HepG2 (cell line): ENCODE results near the gene CFAP119. TPM values are rescaled to one million over a fixed set of nuclear protein-coding genes. Genes with fewer than 3 reads are reported as not detected.
A peak's percentile ranks its signal among the peaks of the same experiment; 100 is the strongest.

ENCODE experiments used
- ATAC-seq: fragments of 200-7000 bp; cut with Tn5 transposase; 3 replicates; pipeline ENCODE4 v1.9.1; 2020; ENCODE audit warnings: mild to moderate bottlenecking, moderate library complexity
- BruUV-seq: library from RNA; stranded (reverse); fragments of 400-500 nt; replicated peaks from 2 replicates; lab custom pipeline; 2021; lab: Mats Ljungman, UMichigan
- CTCF ChIA-PET: fragments of 300-600 bp; formaldehyde crosslinking; extraction: SDS; loops from one replicate; lab custom pipeline; 2021; ENCODE audit warnings: low total read pairs, inconsistent platforms, low intra/inter-chr PET ratio; lab: Yijun Ruan, JAX
- POLR2A ChIA-PET: fragments of 350-600 bp; sonication (Branson Sonifier 250); formaldehyde crosslinking; loops from one replicate; lab custom pipeline; 2020; ENCODE audit warnings: antibody characterized with exemption, inconsistent platforms; lab: Yijun Ruan, JAX
- DNase-seq: peaks from one replicate; pipeline ENCODE4 v3.0.0-alpha.2; 2015; ENCODE audit warnings: low spot score
- FAIRE-seq: peaks from 3 replicates; lab custom pipeline; 2011; peaks lifted over from hg19 to GRCh38; lab: Jason Lieb, UNC
- H2AFZ ChIP-seq: one replicate; pipeline ENCODE4 v1.6.1; 2011; ENCODE audit warnings: low read length, inconsistent platforms
- H3K27ac ChIP-seq: fragments of 300-600 bp; 3 replicates; pipeline ENCODE4 v1.8.0; 2011; ENCODE audit warnings: mixed run types, mild to moderate bottlenecking, mixed read lengths, low read length, inconsistent platforms; ENCODE audit not compliant: insufficient read depth; ENCODE audit errors: extremely low read length
- H3K27me3 ChIP-seq, 2 experiments: fragments of 200-600 bp in 1 of 2; 2 replicates in 1 of 2; 3 replicates in 1 of 2; pipeline versions ENCODE4 v1.6.0 to v1.8.0; 2011; ENCODE audit warnings: low read length in 2 of 2, mild to moderate bottlenecking in 2 of 2, moderate library complexity in 2 of 2, inconsistent platforms in 1 of 2; ENCODE audit not compliant: insufficient read depth in 2 of 2, control insufficient read depth in 1 of 2
- H3K36me3 ChIP-seq, 2 experiments: fragments of 200-600 bp in 1 of 2; replicated peaks in 1 of 2; 2 replicates in 1 of 2; 3 replicates in 1 of 2; pipeline versions ENCODE4 v1.5.1 to v1.8.0; 2011; ENCODE audit warnings: low read length in 2 of 2, inconsistent platforms in 1 of 2; ENCODE audit not compliant: insufficient read depth in 2 of 2, control insufficient read depth in 1 of 2
- H3K4me1 ChIP-seq: 2 replicates; pipeline ENCODE4 v1.5.1; 2012; ENCODE audit warnings: low read length, inconsistent platforms; ENCODE audit not compliant: insufficient read depth
- H3K4me2 ChIP-seq: 2 replicates; pipeline ENCODE4 v1.6.0; 2011; ENCODE audit warnings: low read depth, low read length, inconsistent platforms
- H3K4me3 ChIP-seq, 3 experiments: fragments of 200-600 bp in 1 of 3; sonication (generic), shearing (Covaris generic) in 1 of 3; replicated peaks in 1 of 3; 2 replicates each; pipeline ENCODE4 v1.5.1; 2011 to 2016; ENCODE audit warnings: low read length in 3 of 3, inconsistent platforms in 2 of 3, low read depth in 2 of 3, mild to moderate bottlenecking in 2 of 3, control low read depth in 1 of 3, mixed read lengths in 1 of 3; ENCODE audit not compliant: insufficient read depth in 1 of 3
- H3K79me2 ChIP-seq: one replicate; pipeline ENCODE4 v1.6.1; 2011; ENCODE audit warnings: low read length, inconsistent platforms; ENCODE audit not compliant: insufficient read depth
- H3K9ac ChIP-seq: 2 replicates; pipeline ENCODE4 v1.6.0; 2011; ENCODE audit warnings: mild to moderate bottlenecking, low read depth, low read length, inconsistent platforms; ENCODE audit not compliant: insufficient read depth
- H3K9me3 ChIP-seq: 2 replicates; pipeline ENCODE4 v1.5.1; 2012; ENCODE audit warnings: mild to moderate bottlenecking, low read length
- H4K20me1 ChIP-seq: 2 replicates; pipeline ENCODE4 v1.6.0; 2011; ENCODE audit warnings: inconsistent platforms, mild to moderate bottlenecking, low read length, moderate library complexity; ENCODE audit not compliant: insufficient read depth
- AHR ChIP-seq: IDR thresholded peaks from 2 replicates; pipeline ENCODE4 v1.6.1; 2018; ENCODE audit warnings: missing genetic modification reagents, missing compliant biosample characterization
- CENPT ChIP-seq: sonication (generic); formaldehyde crosslinking; IDR thresholded peaks from 2 replicates; pipeline ENCODE4 v1.8.0; 2022; ENCODE audit warnings: low read depth, mild to moderate bottlenecking, moderate library complexity, missing genetic modification reagents
- CENPX ChIP-seq: sonication (generic); formaldehyde crosslinking; IDR thresholded peaks from 2 replicates; pipeline ENCODE4 v1.9.0; 2021; ENCODE audit warnings: mild to moderate bottlenecking, missing genetic modification reagents, moderate library complexity
- EP300 ChIP-seq, 3 experiments: sonication (generic) in 1 of 3; formaldehyde crosslinking in 1 of 3; IDR thresholded peaks; 2 replicates each; pipeline versions ENCODE4 v1.5.1 to v1.6.1; 2011 to 2020; ENCODE audit warnings: low read depth in 2 of 3, low read length in 2 of 3, borderline replicate concordance in 1 of 3, improper control_type of control experiment in 1 of 3, mild to moderate bottlenecking in 1 of 3, missing genetic modification reagents in 1 of 3, moderate library complexity in 1 of 3
- ESRRA ChIP-seq: sonication (generic); formaldehyde crosslinking; IDR thresholded peaks from 2 replicates; pipeline ENCODE4 v1.5.1; 2020; ENCODE audit warnings: mild to moderate bottlenecking, low read depth, missing genetic modification reagents
- GFI1 ChIP-seq: sonication (generic); formaldehyde crosslinking; IDR thresholded peaks from 2 replicates; pipeline ENCODE4 v1.5.0; 2020; ENCODE audit warnings: missing genetic modification reagents, mild to moderate bottlenecking, borderline replicate concordance
- HMG20A ChIP-seq: IDR thresholded peaks from 2 replicates; pipeline ENCODE4 v1.6.1; 2016; ENCODE audit warnings: borderline replicate concordance
- KLF15 ChIP-seq: sonication (generic); formaldehyde crosslinking; IDR thresholded peaks from 2 replicates; pipeline ENCODE4 v1.8.1; 2023; ENCODE audit warnings: borderline replicate concordance, mild to moderate bottlenecking, inconsistent platforms, missing genetic modification reagents, mixed read lengths
- MED1 ChIP-seq: sonication (generic); formaldehyde crosslinking; IDR thresholded peaks from 2 replicates; pipeline ENCODE4 v1.4.0; 2020; ENCODE audit warnings: missing genetic modification reagents
- PHF20 ChIP-seq: sonication (generic); formaldehyde crosslinking; IDR thresholded peaks from 2 replicates; pipeline ENCODE4 v1.5.0; 2020; ENCODE audit warnings: mild to moderate bottlenecking, missing genetic modification reagents
- RBFOX2 ChIP-seq: fragments of 200-400 bp; formaldehyde crosslinking; IDR thresholded peaks from 2 replicates; pipeline ENCODE4 v1.6.1; 2017; ENCODE audit warnings: low read depth, mild to moderate bottlenecking, low read length
- RFX3 ChIP-seq: IDR thresholded peaks from 2 replicates; pipeline ENCODE4 v1.6.1; 2016; ENCODE audit warnings: missing biosample characterization, missing genetic modification reagents
- ZNF44 ChIP-seq: sonication (generic); formaldehyde crosslinking; IDR thresholded peaks from 2 replicates; pipeline ENCODE4 v1.5.1; 2020; ENCODE audit warnings: mild to moderate bottlenecking, missing genetic modification reagents
- ZNF496 ChIP-seq: sonication (generic); formaldehyde crosslinking; IDR thresholded peaks from 2 replicates; pipeline ENCODE4 v1.8.1; 2023; ENCODE audit warnings: mild to moderate bottlenecking, moderate library complexity, missing genetic modification reagents; ENCODE audit not compliant: insufficient replicate concordance
- ZNF839 ChIP-seq: sonication (generic); formaldehyde crosslinking; IDR thresholded peaks from 2 replicates; pipeline ENCODE4 v1.4.0; 2020; ENCODE audit warnings: missing genetic modification reagents, mild to moderate bottlenecking, borderline replicate concordance
- ZSCAN22 ChIP-seq: sonication (generic); formaldehyde crosslinking; IDR thresholded peaks from 2 replicates; pipeline ENCODE4 v1.4.0; 2020; ENCODE audit warnings: mild to moderate bottlenecking, missing genetic modification reagents
- WGBS: methylation state at CpG from one replicate; pipeline ENCODE4 v1.1.6; 2017; ENCODE audit warnings: low lambda C conversion rate; 5-methylcytosine and 5-hydroxymethylcytosine counted together
- in situ Hi-C: cut with HindIII; loops from 2 replicates; pipeline ENCODE4 v1.10.0; 2017; ENCODE audit warnings: low pct_unique_long_range_greater_than_20kb; ENCODE audit not compliant: extremely low pct_ligation_motif_present
- intact Hi-C: fragments of 100-400 bp; cut with micrococcal nuclease; formaldehyde crosslinking; loops from one replicate; pipeline ENCODE4 v1.10.0; 2022; ENCODE audit not compliant: unreplicated experiment
- polyA plus RNA-seq, 8 experiments: library from polyadenylated mRNA; depleted of rRNA in 3 of 8; stranded (reverse) in 7 of 8; unstranded in 1 of 8; fragments of >200 nt; fragmentation: Illumina TruSeq in 4 of 8; extraction: Trizol in 4 of 8; gene quantifications; 2 replicates each; pipeline versions ENCODE4 v1.2.1 to v1.2.3, GENCODE V29; 2011 to 2016; ENCODE audit warnings: low read depth in 4 of 8, missing spikeins in 1 of 8, mixed read lengths in 1 of 8; ENCODE audit not compliant: insufficient read depth in 1 of 8
- total RNA-seq, 5 experiments: library from RNA; depleted of rRNA; stranded (reverse); fragments of >200 nt; fragmentation: Illumina TruSeq; extraction: Trizol; gene quantifications; 2 replicates each; pipeline ENCODE4 v1.2.3, GENCODE V29; 2016; ENCODE audit warnings: low read depth in 1 of 5
- TF ChIP-seq, protein P1 (sequence below): sonication (generic); formaldehyde crosslinking; IDR thresholded peaks from 2 replicates; pipeline ENCODE4 v1.5.1; 2020; ENCODE audit warnings: mild to moderate bottlenecking, moderate library complexity, missing genetic modification reagents
- TF ChIP-seq, protein P2 (sequence below), 2 experiments: sonication (generic) in 1 of 2; formaldehyde crosslinking in 1 of 2; IDR thresholded peaks; 2 replicates each; pipeline versions ENCODE4 v1.5.1 to v1.6.1; 2011 to 2020; ENCODE audit warnings: borderline replicate concordance in 1 of 2, low read depth in 1 of 2, low read length in 1 of 2, mild to moderate bottlenecking in 1 of 2, missing genetic modification reagents in 1 of 2, moderate library complexity in 1 of 2

CFAP119 gene
- total and polyA plus RNA-seq, 2 of the 13 experiments (the other 11 are each of a cell fraction or from before 2014, with no cell fraction given) = 6.4 TPM

DNA sequence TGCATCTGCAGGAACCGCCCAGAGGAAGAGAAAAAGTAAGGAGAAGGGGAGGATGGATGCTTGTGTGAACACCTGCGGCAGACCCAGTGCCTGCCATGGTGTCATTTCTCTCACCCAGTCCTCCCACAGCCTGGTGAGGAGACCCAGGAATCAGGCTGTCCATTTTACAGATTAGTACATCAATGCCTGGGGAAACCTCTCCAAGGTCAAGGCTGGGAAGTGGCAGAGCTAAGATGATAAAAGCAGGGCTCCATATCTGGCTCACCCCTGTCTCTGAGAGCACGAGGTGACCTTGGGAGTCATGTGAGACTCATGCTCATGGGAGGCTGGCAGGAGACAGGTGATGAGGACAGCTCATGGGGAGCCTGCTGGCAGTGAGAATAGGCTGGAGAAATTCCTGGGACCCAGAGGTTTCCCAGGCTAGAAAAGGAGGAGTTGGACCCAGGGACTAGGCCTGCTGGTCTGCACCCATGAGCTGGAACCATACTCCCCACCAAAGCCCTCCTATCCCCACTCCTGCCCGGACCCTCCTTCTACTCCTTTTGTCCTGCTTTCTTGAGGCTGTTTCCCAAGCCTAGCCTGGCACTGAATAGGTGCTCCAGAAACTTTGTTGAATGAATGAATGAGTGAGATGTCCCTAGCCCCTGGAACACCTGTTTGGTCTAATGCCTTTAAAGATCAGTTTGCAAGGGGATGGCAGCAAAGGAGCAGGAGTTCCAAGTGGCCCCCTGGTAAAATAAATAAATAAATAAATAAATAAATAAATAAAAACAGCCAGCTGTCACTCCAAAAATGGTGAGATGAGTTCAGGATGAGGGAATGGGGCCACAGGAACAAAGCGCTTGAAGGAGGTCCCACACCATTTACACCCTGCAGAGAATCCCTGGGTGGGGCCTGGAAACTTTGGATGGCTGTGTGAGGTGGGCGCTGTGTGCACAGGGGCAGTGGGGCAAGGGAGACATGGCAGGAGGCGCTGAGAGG is 23.6 kb upstream of the CFAP119 start (continued):
- TF ChIP-seq, protein P1, sequence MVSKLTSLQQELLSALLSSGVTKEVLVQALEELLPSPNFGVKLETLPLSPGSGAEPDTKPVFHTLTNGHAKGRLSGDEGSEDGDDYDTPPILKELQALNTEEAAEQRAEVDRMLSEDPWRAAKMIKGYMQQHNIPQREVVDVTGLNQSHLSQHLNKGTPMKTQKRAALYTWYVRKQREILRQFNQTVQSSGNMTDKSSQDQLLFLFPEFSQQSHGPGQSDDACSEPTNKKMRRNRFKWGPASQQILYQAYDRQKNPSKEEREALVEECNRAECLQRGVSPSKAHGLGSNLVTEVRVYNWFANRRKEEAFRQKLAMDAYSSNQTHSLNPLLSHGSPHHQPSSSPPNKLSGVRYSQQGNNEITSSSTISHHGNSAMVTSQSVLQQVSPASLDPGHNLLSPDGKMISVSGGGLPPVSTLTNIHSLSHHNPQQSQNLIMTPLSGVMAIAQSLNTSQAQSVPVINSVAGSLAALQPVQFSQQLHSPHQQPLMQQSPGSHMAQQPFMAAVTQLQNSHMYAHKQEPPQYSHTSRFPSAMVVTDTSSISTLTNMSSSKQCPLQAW = 0 out of 2 replicates have a peak, but pooled peaks have one; percentile 15

DNA sequence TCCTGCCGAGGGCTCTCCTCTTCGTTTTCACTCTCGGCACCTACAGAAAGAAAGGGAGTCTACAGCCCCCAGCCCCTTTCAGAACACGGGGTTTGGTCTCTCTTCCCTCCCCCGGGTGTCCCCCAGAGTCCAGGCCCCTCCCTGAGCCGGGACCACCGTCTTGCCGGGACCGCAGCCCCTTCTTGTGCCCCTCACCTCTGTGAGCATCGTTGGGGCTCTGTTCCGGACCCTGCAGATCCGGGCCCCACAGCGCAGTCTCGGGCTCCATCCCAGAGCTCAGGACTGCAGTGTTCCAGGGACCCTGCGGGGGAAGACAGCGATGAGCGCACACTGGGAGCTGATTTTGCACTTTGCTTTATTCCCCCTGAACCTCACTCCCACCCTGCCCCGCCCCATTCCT is 22.4 kb upstream of the CFAP119 start:
- CTCF ChIA-PET = no interaction called here
- 92% methylated on average over 18 of the region's 18 CpGs for WGBS
- in situ Hi-C loops = no loop called here
- H3K4me1 ChIP-seq = peaks cover 30% of the 10 kb centered on the region
- TF ChIP-seq RFX3 (CRISPR knock-in tag) = no peak
- no peak for TF ChIP-seq CENPX
- TF ChIP-seq MED1 (CRISPR knock-in tag) = no peak
- TF ChIP-seq RBFOX2 = no peak
- no peak for TF ChIP-seq ESRRA (CRISPR knock-in tag)
- no peak for TF ChIP-seq GFI1
- TF ChIP-seq AHR (CRISPR knock-in tag) = no peak
- no peak for TF ChIP-seq PHF20 (CRISPR knock-in tag)
- no peak for TF ChIP-seq CENPT (CRISPR knock-in tag)
- TF ChIP-seq, protein P2, sequence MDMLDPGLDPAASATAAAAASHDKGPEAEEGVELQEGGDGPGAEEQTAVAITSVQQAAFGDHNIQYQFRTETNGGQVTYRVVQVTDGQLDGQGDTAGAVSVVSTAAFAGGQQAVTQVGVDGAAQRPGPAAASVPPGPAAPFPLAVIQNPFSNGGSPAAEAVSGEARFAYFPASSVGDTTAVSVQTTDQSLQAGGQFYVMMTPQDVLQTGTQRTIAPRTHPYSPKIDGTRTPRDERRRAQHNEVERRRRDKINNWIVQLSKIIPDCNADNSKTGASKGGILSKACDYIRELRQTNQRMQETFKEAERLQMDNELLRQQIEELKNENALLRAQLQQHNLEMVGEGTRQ (IDR thresholded peaks at IDR 0.05; ENCODE audit: low read depth, low read length) = no peak
- TF ChIP-seq, protein P2 (CRISPR knock-in tag; IDR thresholded peaks at IDR 0.05; ENCODE audit: borderline replicate concordance) = no peak
- no peak for TF ChIP-seq ZNF496 (CRISPR knock-in tag)
- TF ChIP-seq HMG20A = no peak
- no peak for TF ChIP-seq ZSCAN22 (CRISPR knock-in tag)
- TF ChIP-seq KLF15 (CRISPR knock-in tag) = no peak
- TF ChIP-seq EP300 (IDR thresholded peaks at IDR 0.05; ENCODE audit: low read depth in 2 of 2, low read length in 2 of 2) = no peak
- TF ChIP-seq EP300 (CRISPR knock-in tag; IDR thresholded peaks at IDR 0.05; ENCODE audit: borderline replicate concordance) = no peak
- TF ChIP-seq ZNF839 (CRISPR knock-in tag) = no peak
- no peak for TF ChIP-seq ZNF44 (CRISPR knock-in tag)
- TF ChIP-seq, all 625 proteins: peak for 0
- intact Hi-C loops = no loop called here
- POLR2A ChIA-PET = interaction anchor here (0.8 to 4.2 kb wide), 5 partner anchors 9 to 92 kb away, joined by 3 to 30 read pairs (median 9); no protein-coding TSS in a partner anchor
- Histone ChIP-seq H3K9me3 (no peaks in the 10 kb centered on the region), H4K20me1 (no peaks in the 10 kb centered on the region; the same call in 1 of the 2 replicates), H3K4me2 (no peak overlapping the region), H3K79me2 (peaks cover 29% of the 10 kb centered on the region), H3K27me3 (no peaks in the 10 kb centered on the region; a peak in 1 of 5 replicates), H3K36me3 (peaks cover 19 to 29% of the 10 kb centered on the region in 2 experiments), H2AFZ (no peak overlapping the region), H3K9ac (no peak overlapping the region), H3K4me3 (no peak overlapping the region), H3K27ac (no peak overlapping the region)
- no TSS peak for BruUV-seq
- DNase-seq (no peak), FAIRE-seq (no peak), ATAC-seq (no peak)
